T-helper 9 cell (primary cell): Measurements from ENCODE around the gene MBD5.

ENCODE experiments used
- DNase-seq: peaks from one replicate; pipeline ENCODE4 v3.0.0-alpha.2; 2020

The MBD5 gene

GRCh38 chr2:148023861-148024260 is 3.0 kb downstream of the MBD5 start:
- DNase-seq, result no peak

GRCh38 chr2:148026573-148026972 is 5.7 kb downstream of the MBD5 start:
- no peak for DNase-seq

- no peak for DNase-seq
Measured at GRCh38 chr2:148027822-148028221, 6.9 kb downstream of the MBD5 start.

DNA sequence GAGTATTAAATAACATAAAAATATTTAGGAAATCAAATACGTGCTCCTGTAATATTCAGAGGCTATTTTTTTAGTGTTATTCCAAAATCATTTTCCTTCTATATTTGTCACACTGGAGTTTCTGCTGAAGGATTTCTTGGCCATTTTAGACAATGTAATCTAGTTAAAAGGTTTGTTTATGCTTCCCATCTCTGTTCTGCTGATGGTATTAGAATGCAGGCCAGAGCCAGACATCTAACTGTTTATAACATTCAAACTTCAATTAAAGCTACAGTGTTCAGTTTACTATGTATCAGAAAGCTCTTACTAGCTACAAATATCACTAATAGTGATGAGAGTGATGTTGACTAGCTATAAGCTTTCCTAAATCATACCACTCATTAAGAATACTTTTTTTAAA is 7.9 kb downstream of the MBD5 start:
- DNase-seq, result no peak

DNA sequence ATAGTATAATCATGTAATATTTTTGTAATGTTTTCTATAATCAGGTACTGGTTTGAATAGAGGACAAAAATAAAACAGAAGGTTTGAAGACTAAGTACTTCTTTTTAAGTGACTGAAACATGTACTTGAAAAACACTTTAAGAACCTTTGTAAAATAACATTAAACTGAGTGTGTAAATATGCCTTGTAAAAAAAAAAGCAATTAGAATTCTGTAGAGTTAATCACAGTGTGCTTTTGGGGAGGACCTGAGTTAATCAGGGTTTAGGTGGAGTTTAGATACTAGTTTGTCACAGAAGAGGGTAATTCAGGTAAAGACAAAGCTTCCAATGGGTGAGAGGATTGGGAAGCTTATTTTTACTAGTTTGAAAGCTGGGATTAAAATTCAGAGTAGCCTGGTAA is 10.3 kb downstream of the MBD5 start:
- no peak for DNase-seq

GRCh38 chr2:148032215-148032614 is 11.3 kb downstream of the MBD5 start:
- no peak for DNase-seq

DNA sequence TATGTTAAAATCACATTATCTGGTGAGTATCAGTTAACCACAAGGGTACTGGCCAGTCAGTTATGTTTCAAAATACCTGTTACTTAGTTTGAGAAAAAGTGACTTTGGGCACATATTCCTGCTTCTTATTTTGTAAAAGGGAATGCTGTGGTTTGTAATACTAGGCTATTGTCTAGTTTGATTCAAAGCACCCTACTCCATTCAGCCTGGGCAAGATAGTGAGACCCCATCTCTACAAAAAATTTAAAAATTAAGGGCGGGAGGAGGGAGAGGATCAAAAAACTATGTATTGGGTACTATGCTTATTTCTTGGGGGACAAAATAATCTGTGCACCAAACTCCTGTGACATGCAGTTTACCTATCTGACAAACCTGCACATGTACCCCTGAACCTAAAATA is 18.9 kb downstream of the MBD5 start:
- no peak for DNase-seq

- DNase-seq, result no peak
Measured at GRCh38 chr2:148042219-148042618, 21.3 kb downstream of the MBD5 start.

DNA sequence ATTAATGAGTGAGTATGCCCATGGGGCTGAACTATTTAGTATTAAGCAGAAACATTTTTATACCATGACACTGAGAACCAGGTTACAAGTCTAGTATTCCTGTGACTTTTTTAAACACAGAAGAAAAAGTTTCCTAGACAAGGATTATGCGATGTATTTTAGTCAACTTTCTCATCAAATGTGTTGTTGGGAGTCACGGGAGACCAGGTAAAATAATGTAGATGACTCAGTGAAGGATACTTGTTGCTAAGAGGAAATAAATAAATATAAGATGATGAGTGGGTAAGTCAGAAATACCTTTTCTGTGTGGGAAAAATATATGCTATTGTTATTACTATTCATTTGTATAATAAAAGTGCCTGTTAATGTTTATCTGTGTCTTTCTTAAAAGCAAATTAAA is 23.4 kb downstream of the MBD5 start:
- no peak for DNase-seq

DNA sequence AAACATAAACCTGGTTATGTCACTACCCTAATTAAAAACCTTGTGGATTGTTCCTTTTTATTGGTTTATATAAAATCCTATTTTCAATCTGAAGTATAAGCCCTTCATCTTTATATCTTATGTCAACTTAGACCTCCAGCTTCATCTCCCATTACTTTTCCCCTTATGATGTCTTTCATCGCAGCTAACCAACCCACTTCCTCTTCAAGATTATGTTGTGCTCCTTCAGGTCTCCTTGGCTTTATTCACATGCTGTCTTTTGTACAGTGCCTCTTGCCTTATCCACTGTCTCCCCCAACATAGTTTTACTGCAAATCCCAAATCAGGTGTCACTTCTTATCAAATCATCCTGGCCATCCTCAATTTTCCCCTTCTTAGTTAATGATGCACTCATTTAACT is 25.9 kb downstream of the MBD5 start:
- DNase-seq, result no peak

DNA sequence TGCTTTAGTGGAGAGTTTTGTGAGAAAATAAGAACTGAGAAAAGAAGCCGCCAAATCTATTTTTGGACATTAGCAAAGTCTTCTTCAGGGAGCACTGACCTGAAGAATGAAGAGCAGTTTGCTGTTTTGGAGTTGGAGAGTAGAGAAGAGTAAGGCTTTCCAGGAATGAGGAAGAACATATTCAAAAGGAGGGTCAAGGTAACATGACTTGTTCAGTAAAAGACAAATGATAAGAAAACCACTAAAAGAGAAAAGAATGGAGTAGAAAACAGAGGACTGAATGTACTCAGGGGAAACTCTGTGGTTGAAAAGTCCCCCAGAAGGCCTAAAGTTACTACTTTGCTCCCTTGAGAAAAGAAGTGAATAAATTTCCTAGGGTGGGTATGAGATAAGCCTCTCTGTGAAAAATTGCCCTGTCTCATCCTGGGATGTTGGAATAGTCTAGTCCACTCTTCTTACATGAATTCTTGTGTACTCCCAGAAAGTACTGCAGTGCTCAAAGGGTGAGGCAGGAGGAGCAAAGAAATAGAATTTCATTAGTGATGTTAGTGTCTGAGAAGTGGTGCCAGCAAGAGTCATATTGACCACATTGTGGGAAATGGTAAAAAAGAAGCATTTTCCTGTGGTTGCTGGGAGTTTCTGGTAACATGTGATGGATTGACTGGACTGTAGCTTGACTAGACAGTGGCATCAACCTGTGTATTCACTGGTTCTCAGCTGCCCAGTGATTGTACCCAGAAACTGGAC is 27.8 kb downstream of the MBD5 start:
- no peak for DNase-seq

GRCh38 chr2:148049284-148049683 is 28.4 kb downstream of the MBD5 start:
- DNase-seq, result no peak

DNA sequence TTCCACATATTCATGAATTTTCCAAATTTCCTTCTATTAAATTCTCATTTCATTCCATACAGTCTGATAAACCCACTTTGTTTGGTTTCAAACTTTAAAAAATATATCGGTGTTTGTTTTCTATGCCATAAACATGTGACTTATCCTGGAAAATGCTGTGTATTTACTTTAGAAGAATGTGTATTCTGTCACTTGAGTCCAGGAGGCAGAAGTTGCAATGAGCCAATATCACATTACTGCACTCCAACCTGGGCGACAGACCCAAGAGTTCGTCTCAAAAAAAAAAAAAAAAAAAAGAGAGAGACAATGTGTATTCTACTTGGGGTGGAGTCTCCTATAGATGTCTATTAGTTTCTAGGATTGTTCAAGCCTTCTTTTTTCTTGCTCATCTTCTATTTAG is 31.8 kb downstream of the MBD5 start:
- no peak for DNase-seq

DNA sequence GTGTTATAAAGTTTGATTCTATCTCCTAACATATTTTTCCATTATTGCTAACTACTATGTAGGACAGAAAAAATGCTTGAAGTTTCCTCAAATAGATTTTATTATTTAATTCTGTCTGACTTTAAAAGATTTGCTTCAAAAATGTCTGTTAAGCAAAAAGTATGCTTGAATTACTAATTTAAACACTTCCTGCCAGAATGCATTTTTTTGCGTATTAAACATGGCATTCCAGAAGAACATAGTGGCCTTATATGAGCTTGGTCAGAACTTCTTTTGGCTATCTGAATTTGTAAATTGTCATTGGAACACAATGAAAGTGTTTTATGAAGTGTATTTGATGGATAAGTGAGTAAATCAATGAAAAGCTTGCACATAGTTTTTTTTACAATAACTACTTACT is 37.8 kb downstream of the MBD5 start:
- DNase-seq, result no peak

DNA sequence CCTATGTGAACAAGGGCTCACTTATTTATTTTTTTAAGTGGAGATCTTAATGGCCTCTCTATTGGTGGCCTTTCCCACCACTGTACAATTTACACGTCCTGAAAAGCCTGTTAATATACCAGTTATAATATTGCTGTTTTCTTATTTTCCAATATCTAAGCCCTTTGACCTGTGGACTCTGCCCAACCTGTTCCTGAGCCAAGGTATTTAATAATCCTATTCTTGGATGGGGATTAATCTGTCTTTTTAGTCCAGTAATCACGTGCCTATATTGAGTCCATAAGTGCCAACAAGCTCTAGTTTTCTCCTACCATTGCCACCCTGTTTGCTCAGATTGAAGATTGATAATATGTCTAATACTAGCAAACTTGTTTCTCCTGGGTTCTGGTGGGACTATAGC is 42.7 kb downstream of the MBD5 start:
- DNase-seq, result no peak

- no peak for DNase-seq
Measured at GRCh38 chr2:148065936-148066335, 45.0 kb downstream of the MBD5 start.

- no peak for DNase-seq
Measured at GRCh38 chr2:148067801-148068200, 46.9 kb downstream of the MBD5 start.

- no peak for DNase-seq
Measured at GRCh38 chr2:148071351-148071750, 50.5 kb downstream of the MBD5 start.

DNA sequence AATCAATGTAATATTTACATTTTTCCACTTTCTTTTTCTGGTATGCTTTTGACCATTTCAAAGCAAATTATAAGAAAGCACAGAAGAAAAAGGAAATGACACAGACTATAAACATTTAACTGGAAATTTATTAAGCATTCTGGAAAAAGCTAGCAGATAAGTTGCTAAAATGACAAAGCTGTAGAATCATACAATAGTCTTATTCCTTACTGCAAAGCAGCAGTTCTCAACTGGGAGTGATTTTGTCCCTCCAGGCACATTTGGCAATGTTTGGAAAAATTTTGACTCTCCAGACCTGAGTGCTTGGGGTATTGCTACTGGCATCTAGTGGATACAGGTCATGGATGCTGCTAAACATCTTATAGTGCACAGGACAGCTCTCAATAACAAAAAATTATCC is 75.1 kb downstream of the MBD5 start:
- no peak for DNase-seq

GRCh38 chr2:148102641-148103040 is 81.8 kb downstream of the MBD5 start:
- no peak for DNase-seq

- DNase-seq, result no peak
Measured at GRCh38 chr2:148103946-148104345, 83.1 kb downstream of the MBD5 start.

DNA sequence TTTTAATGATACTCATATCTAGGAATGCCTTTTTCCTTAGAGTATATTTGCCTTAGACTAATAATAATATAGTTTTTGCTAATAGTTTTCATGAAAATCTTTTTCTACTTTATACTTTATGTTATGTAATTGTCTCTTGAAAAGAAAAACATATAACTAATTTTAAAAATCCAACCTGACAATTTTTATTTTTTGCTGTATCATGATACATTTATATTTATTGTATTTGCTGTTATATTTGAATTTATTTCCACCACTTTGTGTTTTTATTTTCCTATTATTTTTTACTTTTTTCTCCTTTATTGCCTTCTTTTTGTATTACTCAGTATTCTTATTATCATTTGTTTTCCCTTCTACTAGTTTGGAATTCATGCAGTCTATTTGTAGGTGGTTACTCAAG is 85.4 kb downstream of the MBD5 start:
- no peak for DNase-seq

DNA sequence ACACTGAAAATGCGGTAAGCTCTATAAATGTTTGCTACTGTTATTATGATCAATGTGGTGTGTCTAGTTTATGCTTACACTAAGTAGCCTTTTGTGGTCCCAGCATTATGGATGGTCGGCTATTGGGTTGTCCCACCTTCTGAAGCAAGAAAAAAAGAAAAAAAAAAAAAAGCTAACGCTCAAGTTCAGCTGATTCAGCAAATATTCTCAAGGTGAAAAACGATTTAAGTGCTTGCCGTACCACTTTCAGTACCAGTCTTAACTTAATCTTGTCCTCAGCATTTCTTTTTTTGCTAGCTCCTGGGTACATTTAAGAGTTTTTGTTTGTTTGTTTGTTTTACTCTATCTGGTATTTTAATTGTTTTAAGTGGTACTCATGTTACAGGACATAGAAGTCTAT is 87.5 kb downstream of the MBD5 start:
- no peak for DNase-seq

DNA sequence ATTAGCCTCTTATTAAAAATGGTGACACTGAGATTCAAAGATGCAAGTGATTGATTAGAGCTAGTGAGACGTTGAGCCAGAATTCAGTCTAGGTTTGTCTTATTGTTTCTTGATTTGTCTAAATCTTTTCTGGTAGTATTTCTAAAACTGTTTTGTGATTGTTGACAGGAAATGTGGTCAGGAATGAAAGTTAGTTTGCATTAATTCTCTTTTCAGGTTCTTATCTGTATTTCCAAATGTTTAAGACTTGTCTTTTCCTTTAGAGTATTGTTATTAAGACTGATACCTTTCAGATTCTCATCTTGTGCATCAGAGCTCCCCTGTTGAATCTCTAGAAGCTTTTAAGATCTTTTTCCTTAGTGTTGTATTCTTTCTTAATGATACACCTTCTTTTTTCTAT is 89.3 kb downstream of the MBD5 start:
- no peak for DNase-seq

GRCh38 chr2:148122788-148123187 is 101.9 kb downstream of the MBD5 start:
- DNase-seq, result no peak
